Measurements from ENCODE around the gene CREBBP.

GRCh38 chr16:3838600-3839401, 41.7 kb downstream of the CREBBP start:
- TF ChIP-seq ARNT (IDR thresholded peaks at IDR 0.05) (no peak), HDGF (IDR thresholded peaks at IDR 0.05; ENCODE audit: borderline replicate concordance) (no peak)
